IMR-90 (cell line): ENCODE results near the gene LLGL2. TPM values are rescaled to one million over a fixed set of nuclear protein-coding genes. Genes with fewer than 3 reads are reported as not detected.

Source experiments
- ATAC-seq: fragments of 200-7000 bp; cut with Tn5 transposase; 2 replicates; pipeline ENCODE4 v1.9.1; 2020; ENCODE audit warnings: low read depth, mild to moderate bottlenecking, moderate library complexity
- BruUV-seq: library from RNA; stranded (reverse); fragments of 400-500 nt; replicated peaks from 2 replicates; lab custom pipeline; 2021; lab: Mats Ljungman, UMichigan
- CTCF ChIA-PET: fragments of 300-600 bp; formaldehyde crosslinking; extraction: SDS; loops from one replicate; lab custom pipeline; 2021; ENCODE audit warnings: antibody characterized with exemption; lab: Yijun Ruan, JAX
- POLR2A ChIA-PET: fragments of 300-600 bp; sonication (Branson Sonifier 250); formaldehyde crosslinking; loops from one replicate; lab custom pipeline; 2022; ENCODE audit warnings: antibody characterized with exemption; ENCODE audit not compliant: unreplicated experiment; lab: Charles Lee
- DNase-seq: peaks from one replicate; pipeline ENCODE4 v3.0.0; 2013
- H2AFZ ChIP-seq: replicated peaks from 2 replicates; pipeline ENCODE3; 2013; ENCODE audit warnings: low read length, mild to moderate bottlenecking; ENCODE audit not compliant: poor library complexity
- H2AK5ac ChIP-seq: 2 replicates; pipeline ENCODE4 v1.6.1; 2013; ENCODE audit warnings: low read depth, low read length, inconsistent platforms
- H2AK9ac ChIP-seq: replicated peaks from 2 replicates; pipeline ENCODE3; 2013; ENCODE audit warnings: mild to moderate bottlenecking, low read depth, low read length, moderate library complexity; ENCODE audit not compliant: poor library complexity
- H2BK120ac ChIP-seq: 2 replicates; pipeline ENCODE4 v1.6.1; 2013; ENCODE audit warnings: low read depth, low read length, inconsistent platforms
- H2BK15ac ChIP-seq: 3 replicates; pipeline ENCODE4 v1.6.1; 2013; ENCODE audit warnings: low read depth, low read length, inconsistent platforms
- H2BK20ac ChIP-seq: 2 replicates; pipeline ENCODE4 v1.6.1; 2013; ENCODE audit warnings: low read depth, mild to moderate bottlenecking, inconsistent platforms, low read length, moderate library complexity
- H2BK5ac ChIP-seq: 2 replicates; pipeline ENCODE4 v1.6.1; 2013; ENCODE audit warnings: mild to moderate bottlenecking, low read depth, low read length, inconsistent platforms; ENCODE audit not compliant: poor library complexity, severe bottlenecking
- H3K14ac ChIP-seq: replicated peaks from 2 replicates; pipeline ENCODE4 v1.6.1; 2013; ENCODE audit warnings: low read depth, low read length, inconsistent platforms
- H3K18ac ChIP-seq: 2 replicates; pipeline ENCODE4 v1.6.1; 2013; ENCODE audit warnings: low read depth, low read length, control low read depth
- H3K23ac ChIP-seq: 2 replicates; pipeline ENCODE4 v1.6.1; 2013; ENCODE audit warnings: low read depth, low read length, inconsistent platforms
- H3K27ac ChIP-seq: 2 replicates; pipeline ENCODE4 v1.5.1; 2013; ENCODE audit warnings: mild to moderate bottlenecking, control low read depth, low read length; ENCODE audit not compliant: insufficient read depth
- H3K27me3 ChIP-seq: 2 replicates; pipeline ENCODE4 v1.6.1; 2013; ENCODE audit warnings: low read length; ENCODE audit not compliant: control insufficient read depth, insufficient read depth
- H3K36me3 ChIP-seq: 2 replicates; pipeline ENCODE4 v1.6.1; 2013; ENCODE audit warnings: low read length, mixed read lengths; ENCODE audit not compliant: control insufficient read depth, insufficient read depth
- H3K4ac ChIP-seq: 2 replicates; pipeline ENCODE4 v1.6.1; 2013; ENCODE audit warnings: low read depth, low read length, inconsistent platforms
- H3K4me1 ChIP-seq: 2 replicates; pipeline ENCODE4 v1.6.1; 2013; ENCODE audit warnings: low read length, mixed read lengths; ENCODE audit not compliant: control insufficient read depth, insufficient read depth
- H3K4me2 ChIP-seq: 2 replicates; pipeline ENCODE4 v1.6.1; 2013; ENCODE audit warnings: low read depth, mild to moderate bottlenecking, control low read depth, low read length, moderate library complexity
- H3K4me3 ChIP-seq: 2 replicates; pipeline ENCODE4 v1.5.1; 2013; ENCODE audit warnings: low read depth, mild to moderate bottlenecking, control low read depth, low read length, moderate library complexity; ENCODE audit not compliant: insufficient read depth
- H3K56ac ChIP-seq: 2 replicates; pipeline ENCODE4 v1.6.1; 2013; ENCODE audit warnings: low read length, inconsistent platforms; ENCODE audit not compliant: insufficient read depth; ENCODE audit errors: extremely low read depth
- H3K79me1 ChIP-seq, 2 experiments: 2 replicates each; pipeline ENCODE4 v1.6.1; 2013; ENCODE audit warnings: low read length in 2 of 2, inconsistent platforms in 1 of 2, low read depth in 1 of 2
- H3K9ac ChIP-seq: 2 replicates; pipeline ENCODE4 v1.6.1; 2013; ENCODE audit warnings: low read depth, low read length, control low read depth
- H3K9me1 ChIP-seq: 2 replicates; pipeline ENCODE4 v1.6.1; 2013; ENCODE audit warnings: low read length, inconsistent platforms; ENCODE audit not compliant: insufficient read depth
- H3K9me3 ChIP-seq: 2 replicates; pipeline ENCODE4 v1.6.1; 2013; ENCODE audit warnings: low read length; ENCODE audit not compliant: control insufficient read depth, insufficient read depth
- H4K20me1 ChIP-seq: 2 replicates; pipeline ENCODE4 v1.6.1; 2013; ENCODE audit warnings: low read length, inconsistent platforms; ENCODE audit not compliant: insufficient read depth
- H4K5ac ChIP-seq: 2 replicates; pipeline ENCODE4 v1.6.1; 2013; ENCODE audit warnings: mild to moderate bottlenecking, low read depth, low read length, control low read depth
- H4K8ac ChIP-seq, 2 experiments: 2 replicates each; pipeline ENCODE4 v1.6.1; 2013; ENCODE audit warnings: low read depth in 2 of 2, low read length in 2 of 2, control low read depth in 1 of 2, inconsistent platforms in 1 of 2
- H4K91ac ChIP-seq: 2 replicates; pipeline ENCODE4 v1.6.1; 2013; ENCODE audit warnings: low read depth, low read length, inconsistent platforms; ENCODE audit not compliant: insufficient read depth
- BHLHE40 ChIP-seq: fragments of 150-350 bp; IDR thresholded peaks from 2 replicates; pipeline ENCODE4 v1.6.1; 2016; ENCODE audit warnings: mild to moderate bottlenecking, low read depth, low read length
- NFE2L2 ChIP-seq: fragments of 150-350 bp; IDR thresholded peaks from 2 replicates; pipeline ENCODE4 v1.6.1; 2016; ENCODE audit warnings: low read depth, mild to moderate bottlenecking, low read length
- RFX5 ChIP-seq: IDR thresholded peaks from 2 replicates; pipeline ENCODE4 v1.8.0; 2012; ENCODE audit warnings: low read depth, mild to moderate bottlenecking, low read length, moderate library complexity
- SMC3 ChIP-seq: fragments of 150-350 bp; IDR thresholded peaks from 2 replicates; pipeline ENCODE4 v1.6.1; 2016; ENCODE audit warnings: low read depth, mild to moderate bottlenecking, antibody characterized with exemption, low read length, moderate library complexity
- WGBS, 2 experiments: methylation state at CpG; one replicate each; pipeline versions ENCODE4 v1.1.5 to v1.1.7; 2013; ENCODE audit warnings: missing lambda C conversion rate in 2 of 2; ENCODE audit not compliant: insufficient read length in 1 of 2; ENCODE audit errors: extremely low coverage in 2 of 2; 5-methylcytosine and 5-hydroxymethylcytosine counted together
- dilution Hi-C: fragments of 300-500 bp; cut with HindIII; formaldehyde crosslinking; loops from one replicate; pipeline ENCODE4 v1.14.3; 2018; ENCODE audit warnings: low sequenced_read_pairs; ENCODE audit not compliant: unreplicated experiment
- in situ Hi-C: fragments of 300-500 bp; cut with MboI; formaldehyde crosslinking; loops from 3 replicates; pipeline ENCODE4 v1.14.3; 2019; ENCODE audit warnings: low sequenced_read_pairs, inconsistent platforms, mixed read lengths
- intact Hi-C: fragments of 100-400 bp; cut with micrococcal nuclease; formaldehyde crosslinking; loops from 2 replicates; pipeline ENCODE4 v1.10.0; 2022
- polyA plus RNA-seq, 3 experiments: library from polyadenylated mRNA; depleted of rRNA; stranded (reverse); fragments of >200 nt; gene quantifications; 2 replicates each; pipeline ENCODE4 v1.2.3, GENCODE V29; 2012; ENCODE audit warnings: low replicate concordance in 1 of 3
- total RNA-seq: library from RNA; depleted of rRNA; stranded (reverse); fragments of >200 nt; gene quantifications from 2 replicates; pipeline ENCODE4 v1.2.3, GENCODE V29; 2012
- TF ChIP-seq, protein P1 (sequence below): fragments of 150-350 bp; IDR thresholded peaks from 2 replicates; pipeline ENCODE4 v1.6.1; 2017; ENCODE audit warnings: mild to moderate bottlenecking, antibody characterized with exemption, low read length, low read depth
- TF ChIP-seq, protein P2 (sequence below): conservative IDR thresholded peaks from 2 replicates; pipeline ENCODE4 v1.5.1; 2012; ENCODE audit warnings: mild to moderate bottlenecking, low read depth, low read length, improper control_type of control experiment

The LLGL2 gene
- total and polyA plus RNA-seq, 2 of the 4 experiments (the other 2 are of a cell fraction): 0.54 to 0.72 TPM

DNA sequence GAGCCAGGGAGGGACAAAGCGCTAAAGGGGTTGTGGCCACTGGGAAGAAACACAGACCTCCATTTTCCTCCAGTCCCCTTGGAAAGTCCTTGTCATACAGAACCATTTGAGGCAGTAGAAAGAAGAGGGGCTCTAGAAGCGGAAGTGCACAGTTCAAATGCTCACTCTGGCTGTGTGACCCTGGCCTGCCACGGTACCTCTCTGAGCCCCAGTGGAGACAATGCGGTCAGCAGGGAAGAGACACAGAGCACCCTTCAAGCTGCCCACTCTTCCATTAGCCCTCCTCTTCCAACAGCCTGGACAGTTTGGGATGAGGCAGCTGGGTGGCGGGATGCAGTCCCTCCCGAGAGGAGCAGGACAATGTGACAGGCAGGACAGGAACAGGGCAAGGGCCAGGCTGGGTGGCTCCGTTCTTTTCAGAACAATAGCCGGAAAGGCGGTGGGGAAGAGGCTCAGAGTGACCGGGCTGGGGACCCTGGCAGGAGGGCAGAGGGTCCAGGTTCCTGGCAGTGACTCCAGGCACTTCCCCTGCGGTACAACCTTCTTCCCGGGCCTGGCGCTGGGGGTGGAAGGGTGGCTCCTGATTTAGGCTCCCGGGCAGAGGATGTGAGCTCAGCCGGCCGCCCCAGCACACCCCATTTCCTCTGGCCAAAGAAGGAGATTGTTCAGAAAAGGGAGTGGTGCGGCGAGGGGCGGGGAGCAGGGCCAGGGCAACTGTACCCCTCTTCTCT is 15.8 kb upstream of the LLGL2 start:
- ChIA-PET POLR2A (no interaction called here), CTCF (interaction anchor here (0.6 kb wide), 1 partner anchor 282 kb away, joined by 3 read pairs; no protein-coding TSS in a partner anchor)

More for the DNA sequence above, 15.8 kb upstream of the LLGL2 start:
- no peak overlapping the region for H3K4me3 ChIP-seq
- H3K9ac ChIP-seq: no peak overlapping the region
- H2AK9ac ChIP-seq: peak overlapping the region; percentile 40
- no peak overlapping the region for H2BK5ac ChIP-seq
- WGBS, 2 experiments: 81% methylated on average over 3 of the region's 19 CpGs; no CpG with 5 or more reads in 1 of the 2 experiments
- in situ Hi-C loops (loop anchor here (5.0 kb wide), 1 partner anchor 82 kb away; no protein-coding TSS in a partner anchor), dilution Hi-C loops (no loop called here), intact Hi-C loops (loop anchor here (10.0 kb wide), 1 partner anchor 235 kb away; the partner anchor contains the start of gene MIF4GD)
- TF ChIP-seq, protein P1, sequence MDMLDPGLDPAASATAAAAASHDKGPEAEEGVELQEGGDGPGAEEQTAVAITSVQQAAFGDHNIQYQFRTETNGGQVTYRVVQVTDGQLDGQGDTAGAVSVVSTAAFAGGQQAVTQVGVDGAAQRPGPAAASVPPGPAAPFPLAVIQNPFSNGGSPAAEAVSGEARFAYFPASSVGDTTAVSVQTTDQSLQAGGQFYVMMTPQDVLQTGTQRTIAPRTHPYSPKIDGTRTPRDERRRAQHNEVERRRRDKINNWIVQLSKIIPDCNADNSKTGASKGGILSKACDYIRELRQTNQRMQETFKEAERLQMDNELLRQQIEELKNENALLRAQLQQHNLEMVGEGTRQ: no peak
- TF ChIP-seq SMC3 (no peak), BHLHE40 (no peak), RFX5 (no peak), NFE2L2 (no peak)
- TF ChIP-seq, protein P2, sequence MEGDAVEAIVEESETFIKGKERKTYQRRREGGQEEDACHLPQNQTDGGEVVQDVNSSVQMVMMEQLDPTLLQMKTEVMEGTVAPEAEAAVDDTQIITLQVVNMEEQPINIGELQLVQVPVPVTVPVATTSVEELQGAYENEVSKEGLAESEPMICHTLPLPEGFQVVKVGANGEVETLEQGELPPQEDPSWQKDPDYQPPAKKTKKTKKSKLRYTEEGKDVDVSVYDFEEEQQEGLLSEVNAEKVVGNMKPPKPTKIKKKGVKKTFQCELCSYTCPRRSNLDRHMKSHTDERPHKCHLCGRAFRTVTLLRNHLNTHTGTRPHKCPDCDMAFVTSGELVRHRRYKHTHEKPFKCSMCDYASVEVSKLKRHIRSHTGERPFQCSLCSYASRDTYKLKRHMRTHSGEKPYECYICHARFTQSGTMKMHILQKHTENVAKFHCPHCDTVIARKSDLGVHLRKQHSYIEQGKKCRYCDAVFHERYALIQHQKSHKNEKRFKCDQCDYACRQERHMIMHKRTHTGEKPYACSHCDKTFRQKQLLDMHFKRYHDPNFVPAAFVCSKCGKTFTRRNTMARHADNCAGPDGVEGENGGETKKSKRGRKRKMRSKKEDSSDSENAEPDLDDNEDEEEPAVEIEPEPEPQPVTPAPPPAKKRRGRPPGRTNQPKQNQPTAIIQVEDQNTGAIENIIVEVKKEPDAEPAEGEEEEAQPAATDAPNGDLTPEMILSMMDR: no peak
- DNase-seq: no peak
- no peak overlapping the region for H2BK15ac ChIP-seq
- no peak overlapping the region for H4K5ac ChIP-seq
- no peak overlapping the region for H3K18ac ChIP-seq
- H4K20me1 ChIP-seq: peaks cover 32% of the 10 kb centered on the region
- no peak overlapping the region for H3K14ac ChIP-seq
- H3K56ac ChIP-seq: no peak overlapping the region
- ATAC-seq: no peak
- H3K4me1 ChIP-seq: peaks cover 11% of the 10 kb centered on the region
- no peak overlapping the region for H4K8ac ChIP-seq
- no peak overlapping the region for H3K27ac ChIP-seq
- H3K4ac ChIP-seq: no peak overlapping the region
- no peak overlapping the region for H2BK20ac ChIP-seq
- no peaks in the 10 kb centered on the region for H3K27me3 ChIP-seq
- peaks cover 28 to 62% of the 10 kb centered on the region in 2 experiments for H3K79me1 ChIP-seq
- peaks cover 33% of the 10 kb centered on the region for H3K36me3 ChIP-seq
- peaks cover 9% of the 10 kb centered on the region; the same call in 1 of the 2 replicates for H3K9me1 ChIP-seq
- no peak overlapping the region for H2AFZ ChIP-seq
- no peak overlapping the region for H4K91ac ChIP-seq
- H3K9me3 ChIP-seq: no peaks in the 10 kb centered on the region
- H3K4me2 ChIP-seq: no peak overlapping the region
- no peak overlapping the region for H2BK120ac ChIP-seq
- H3K23ac ChIP-seq: no peak overlapping the region
- BruUV-seq: no TSS peak
- no peak overlapping the region for H2AK5ac ChIP-seq
